Measurements from ENCODE around the gene ARHGEF18.
"Not testable (repeated sequence)": the region's sequence is repeated elsewhere in the genome, so short reads cannot be mapped to it uniquely, and the experiment has no call there.

Gene ARHGEF18

GRCh38 chr19:7333198-7334118, 15.3 kb upstream of the ARHGEF18 start:
- no peak overlapping the region for H3K4me3 ChIP-seq (ENCODE audit: low read length)
- no peak for DNase-seq (ENCODE audit: low read depth)
- TF ChIP-seq, protein P1, sequence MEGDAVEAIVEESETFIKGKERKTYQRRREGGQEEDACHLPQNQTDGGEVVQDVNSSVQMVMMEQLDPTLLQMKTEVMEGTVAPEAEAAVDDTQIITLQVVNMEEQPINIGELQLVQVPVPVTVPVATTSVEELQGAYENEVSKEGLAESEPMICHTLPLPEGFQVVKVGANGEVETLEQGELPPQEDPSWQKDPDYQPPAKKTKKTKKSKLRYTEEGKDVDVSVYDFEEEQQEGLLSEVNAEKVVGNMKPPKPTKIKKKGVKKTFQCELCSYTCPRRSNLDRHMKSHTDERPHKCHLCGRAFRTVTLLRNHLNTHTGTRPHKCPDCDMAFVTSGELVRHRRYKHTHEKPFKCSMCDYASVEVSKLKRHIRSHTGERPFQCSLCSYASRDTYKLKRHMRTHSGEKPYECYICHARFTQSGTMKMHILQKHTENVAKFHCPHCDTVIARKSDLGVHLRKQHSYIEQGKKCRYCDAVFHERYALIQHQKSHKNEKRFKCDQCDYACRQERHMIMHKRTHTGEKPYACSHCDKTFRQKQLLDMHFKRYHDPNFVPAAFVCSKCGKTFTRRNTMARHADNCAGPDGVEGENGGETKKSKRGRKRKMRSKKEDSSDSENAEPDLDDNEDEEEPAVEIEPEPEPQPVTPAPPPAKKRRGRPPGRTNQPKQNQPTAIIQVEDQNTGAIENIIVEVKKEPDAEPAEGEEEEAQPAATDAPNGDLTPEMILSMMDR (conservative IDR thresholded peaks at IDR 0.05; ENCODE audit: low read length): no peak

- TF ChIP-seq, protein P1 (conservative IDR thresholded peaks at IDR 0.05; ENCODE audit: low read length): no peak
- H3K4me3 ChIP-seq (ENCODE audit: low read length): no peak overlapping the region
- DNase-seq (ENCODE audit: low read depth): no peak
Observed at GRCh38 chr19:7336321-7336973, 12.3 kb upstream of the ARHGEF18 start.

- DNase-seq (ENCODE audit: low read depth): no peak
- H3K4me3 ChIP-seq (ENCODE audit: low read length): no peak overlapping the region
- TF ChIP-seq, protein P1 (conservative IDR thresholded peaks at IDR 0.05; ENCODE audit: low read length): no peak
Observed at GRCh38 chr19:7337380-7338194, 11.2 kb upstream of the ARHGEF18 start.

DNA sequence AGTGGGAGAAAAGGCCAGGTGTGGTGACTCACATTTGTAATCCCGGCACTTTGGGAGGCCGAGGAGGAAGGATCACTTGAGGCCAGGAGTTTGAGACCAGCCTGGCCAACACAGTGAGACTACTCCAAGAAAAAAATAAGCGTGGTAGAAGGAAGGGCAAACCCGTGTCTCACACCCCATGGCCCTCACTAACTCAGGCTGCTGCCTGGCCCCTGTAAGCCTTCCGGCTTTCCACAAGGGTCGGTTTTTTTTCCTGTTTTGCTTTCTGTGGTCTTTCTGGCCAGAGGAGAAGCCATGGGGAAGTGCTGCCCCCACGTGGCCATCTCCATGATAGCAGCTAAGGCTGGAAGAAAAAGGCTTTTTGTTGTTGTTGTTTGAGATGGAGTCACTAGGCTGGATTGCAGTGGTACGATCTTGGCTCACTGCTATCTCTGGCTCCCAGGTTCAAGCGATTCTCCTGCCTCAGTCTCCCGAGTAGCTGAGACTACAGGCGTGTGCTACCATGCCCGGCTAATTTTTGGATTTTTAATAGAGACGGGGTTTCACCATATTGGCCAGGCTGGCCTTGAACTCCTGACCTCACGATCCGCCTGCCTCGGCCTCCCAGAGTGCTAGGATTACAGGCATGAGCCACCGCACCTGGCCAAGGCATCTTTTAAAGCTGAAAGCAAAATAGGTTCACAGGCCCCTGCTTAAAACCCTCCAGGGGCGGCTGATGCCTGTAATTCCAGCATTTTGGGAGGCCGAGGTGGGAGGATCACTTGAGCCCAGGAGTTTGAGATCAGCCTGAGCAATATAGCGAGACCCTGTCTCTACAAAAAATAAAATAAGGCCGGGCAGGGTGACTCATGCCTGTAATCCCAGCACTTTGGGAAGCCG, 7.5 kb upstream of the ARHGEF18 start:
- DNase-seq (ENCODE audit: low read depth): peak; percentile 64
- no peak overlapping the region for H3K4me3 ChIP-seq (ENCODE audit: low read length)
- TF ChIP-seq, protein P1 (conservative IDR thresholded peaks at IDR 0.05; ENCODE audit: low read length): peak; percentile 93

DNA sequence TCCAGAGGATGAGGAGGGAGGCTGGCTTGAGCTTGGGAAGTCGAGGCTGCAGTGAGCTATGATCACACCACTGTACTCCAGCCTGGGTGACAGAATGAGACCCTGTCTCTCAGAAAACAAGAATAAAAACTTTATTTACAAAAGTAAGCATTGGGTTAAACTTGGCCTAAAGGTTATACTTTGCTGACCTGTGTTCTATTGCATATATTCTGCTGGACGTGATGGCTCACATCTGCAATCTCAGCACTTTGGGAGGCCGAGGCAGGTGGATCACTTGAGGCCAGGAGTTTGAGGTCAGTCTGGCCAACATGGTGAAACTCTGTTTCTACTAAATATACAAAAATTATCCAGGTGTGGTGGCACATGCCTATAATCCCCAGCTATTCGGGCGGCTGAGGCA, 6.6 kb upstream of the ARHGEF18 start:
- H3K4me3 ChIP-seq (ENCODE audit: low read length): no peak overlapping the region
- DNase-seq (ENCODE audit: low read depth): no peak
- TF ChIP-seq, protein P1 (conservative IDR thresholded peaks at IDR 0.05; ENCODE audit: low read length): no peak

- no peak for DNase-seq (ENCODE audit: low read depth)
- TF ChIP-seq, protein P1 (conservative IDR thresholded peaks at IDR 0.05; ENCODE audit: low read length): no peak
- no peak overlapping the region for H3K4me3 ChIP-seq (ENCODE audit: low read length)
Observed at GRCh38 chr19:7346488-7346971, 2.2 kb upstream of the ARHGEF18 start.

DNA sequence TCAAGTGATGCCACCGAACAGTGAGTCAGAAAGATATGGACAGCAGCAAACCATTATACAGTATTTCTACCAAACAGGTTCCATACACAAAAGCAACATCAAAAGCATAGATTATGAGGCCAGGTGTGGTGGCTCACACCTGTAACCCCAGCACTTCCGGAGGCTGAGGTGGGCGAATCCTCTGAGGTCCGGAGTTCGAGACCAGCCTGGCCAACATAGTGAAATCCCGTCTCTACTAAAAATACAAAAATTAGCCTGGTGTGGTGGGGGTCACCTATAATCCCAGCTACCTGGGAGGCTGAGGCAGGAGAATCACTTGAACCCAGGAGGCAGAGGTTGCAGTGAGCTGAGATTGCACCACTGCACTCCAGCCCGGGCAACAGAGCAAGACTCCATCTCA, 1.7 kb upstream of the ARHGEF18 start:
- not testable (repeated sequence) for H3K4me3 ChIP-seq (ENCODE audit: low read length); DNase-seq (ENCODE audit: low read depth)
